HG03342 (cell line): Measurements from ENCODE around the gene SLC44A1.

Experiments used
- ATAC-seq: cut with Tn5 transposase; IDR thresholded peaks from one replicate; pipeline ENCODE4 v1.9.1; 2021; ENCODE audit warnings: mild to moderate bottlenecking, moderate library complexity; ENCODE audit not compliant: unreplicated experiment

Gene SLC44A1

DNA sequence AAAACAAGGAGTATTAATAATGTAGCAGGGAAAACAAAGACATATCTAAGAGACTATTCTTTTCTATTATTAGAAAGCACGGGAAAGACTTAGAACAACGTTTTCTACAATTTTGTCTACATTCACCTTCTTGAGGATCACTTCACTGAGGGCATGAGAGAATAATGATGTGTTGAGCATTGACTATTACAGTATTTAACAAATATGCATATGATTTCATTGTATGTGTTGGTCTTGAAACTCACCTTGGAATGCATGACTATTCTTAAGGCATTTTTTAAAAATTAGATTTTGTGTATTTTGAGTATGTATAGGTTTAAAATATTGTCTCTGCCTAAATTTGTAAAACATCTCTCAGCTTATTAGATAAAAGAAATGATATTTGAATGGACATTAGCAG lies 204.6 kb downstream of the SLC44A1 start:
- no peak for ATAC-seq

DNA sequence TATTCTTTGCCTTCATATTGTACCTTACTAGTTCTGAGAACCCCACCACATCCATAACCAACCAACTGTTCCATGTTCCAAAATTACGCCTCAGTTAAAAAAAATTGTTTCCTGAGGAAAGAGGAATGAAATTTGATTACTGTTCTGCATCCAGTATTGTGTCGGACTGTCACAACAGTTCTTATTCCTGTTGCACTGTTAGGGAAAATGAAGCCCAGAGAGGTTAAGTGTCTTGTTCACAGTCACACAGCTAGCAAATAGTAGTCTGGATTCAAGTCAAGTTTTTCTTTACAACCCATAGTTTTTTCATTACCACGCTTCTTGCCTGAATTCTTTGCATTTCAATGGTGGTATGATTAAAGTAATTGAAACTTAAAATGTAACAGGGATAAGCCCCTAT lies 207.7 kb downstream of the SLC44A1 start:
- ATAC-seq = no peak

DNA sequence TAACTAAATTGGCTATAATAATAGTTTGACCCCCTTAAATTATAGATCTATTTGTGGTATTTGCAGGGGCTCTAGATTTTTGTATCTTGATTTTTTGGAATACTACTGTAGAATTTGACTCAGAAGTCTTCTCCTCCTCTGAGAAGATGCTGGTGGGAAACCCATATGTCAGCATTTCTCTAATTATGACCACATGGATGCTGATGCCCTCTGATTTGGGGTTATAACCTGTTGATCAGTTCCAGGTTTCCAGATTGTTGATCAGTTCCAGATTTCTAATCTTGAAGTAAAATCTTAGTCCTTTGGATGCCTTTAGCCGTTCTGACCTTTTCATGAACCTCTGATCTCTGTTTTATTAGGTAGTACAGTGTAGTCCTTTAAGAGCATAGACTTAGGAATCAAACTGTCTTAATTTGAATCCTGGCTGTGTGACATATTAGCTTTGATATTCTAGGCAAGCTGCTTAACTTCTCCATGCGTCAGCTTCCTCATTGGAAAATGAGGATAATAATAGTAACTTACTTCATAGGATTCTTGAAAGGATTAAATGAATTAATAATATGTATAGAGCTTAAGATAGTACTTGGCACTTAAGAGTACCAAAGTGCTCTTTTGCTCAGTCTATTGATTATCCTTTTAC lies 211.5 kb downstream of the SLC44A1 start:
- no peak for ATAC-seq

DNA sequence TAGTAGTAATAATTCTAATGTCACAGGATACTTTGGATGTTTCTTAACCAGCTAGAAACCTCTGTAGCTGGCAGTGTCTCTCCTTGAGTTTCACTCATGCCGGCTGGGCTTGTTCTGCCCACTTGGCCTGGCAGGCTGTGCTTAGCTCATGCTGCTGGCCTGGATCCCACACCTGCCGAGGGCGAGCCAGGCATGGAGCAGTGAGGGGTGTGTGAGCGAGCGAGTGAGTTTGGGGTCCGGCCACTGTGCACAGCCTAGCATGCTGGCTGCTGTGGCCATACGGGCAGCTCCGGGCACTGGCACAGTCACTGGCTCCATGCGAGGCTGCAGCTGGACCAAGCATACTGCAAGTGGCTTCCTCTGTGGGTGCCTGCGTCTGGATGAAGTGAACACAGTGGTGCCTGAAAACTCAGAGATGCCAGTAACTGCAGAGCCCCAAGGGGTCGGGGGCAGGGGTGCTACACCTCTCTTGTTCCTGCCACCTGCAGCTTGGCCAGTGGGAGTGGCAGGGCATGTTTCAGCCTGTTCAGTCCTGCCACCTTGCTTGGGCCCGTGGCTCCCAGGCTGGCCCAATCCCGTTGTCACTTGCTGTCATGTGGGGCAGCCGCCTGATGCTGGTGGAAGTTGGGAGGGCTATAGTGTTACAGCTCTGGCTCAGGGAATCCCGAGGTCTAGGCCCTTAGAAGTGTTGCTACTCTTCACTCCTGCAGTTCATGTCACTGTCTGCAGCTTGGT lies 213.3 kb downstream of the SLC44A1 start:
- no peak for ATAC-seq

DNA sequence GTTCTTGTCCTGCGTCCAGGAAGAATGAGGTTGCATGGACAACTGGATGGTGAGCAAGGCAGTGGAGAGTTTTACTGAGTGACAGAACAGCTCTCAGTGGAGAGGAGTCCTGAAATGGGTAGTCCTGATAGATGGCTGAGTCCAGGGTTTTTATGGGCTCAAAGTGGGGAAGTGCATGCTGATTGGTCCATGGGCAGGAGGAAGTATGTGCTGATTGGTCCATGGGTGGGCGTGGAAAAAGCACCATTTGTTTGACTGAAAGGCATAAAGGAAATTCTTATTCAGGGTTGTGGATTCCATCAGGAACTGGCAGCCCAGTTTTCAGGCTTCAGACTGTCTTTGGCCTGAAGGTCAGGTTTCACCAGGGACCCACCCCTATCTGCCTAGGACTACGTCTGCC lies 214.0 kb downstream of the SLC44A1 start:
- no peak for ATAC-seq

DNA sequence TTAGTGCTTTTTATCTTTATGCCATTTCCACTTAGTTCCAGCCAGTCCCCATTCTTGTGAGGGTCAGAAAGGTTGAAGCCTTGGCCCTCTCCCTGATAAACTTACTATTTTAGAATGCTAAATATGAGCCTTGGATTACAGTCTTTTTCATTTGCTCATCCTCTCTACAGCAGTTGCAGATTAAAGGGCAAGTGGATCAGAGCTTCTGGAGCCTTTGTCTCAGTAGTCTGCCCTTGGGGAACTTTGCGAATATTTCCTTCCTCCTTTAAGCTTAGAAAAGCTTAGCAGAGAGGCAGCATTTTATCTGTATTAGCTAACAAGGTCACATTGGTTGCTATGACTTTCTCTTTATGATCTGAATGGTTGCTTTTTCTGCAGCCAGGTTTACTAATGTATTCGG lies 214.9 kb downstream of the SLC44A1 start:
- no peak for ATAC-seq

DNA sequence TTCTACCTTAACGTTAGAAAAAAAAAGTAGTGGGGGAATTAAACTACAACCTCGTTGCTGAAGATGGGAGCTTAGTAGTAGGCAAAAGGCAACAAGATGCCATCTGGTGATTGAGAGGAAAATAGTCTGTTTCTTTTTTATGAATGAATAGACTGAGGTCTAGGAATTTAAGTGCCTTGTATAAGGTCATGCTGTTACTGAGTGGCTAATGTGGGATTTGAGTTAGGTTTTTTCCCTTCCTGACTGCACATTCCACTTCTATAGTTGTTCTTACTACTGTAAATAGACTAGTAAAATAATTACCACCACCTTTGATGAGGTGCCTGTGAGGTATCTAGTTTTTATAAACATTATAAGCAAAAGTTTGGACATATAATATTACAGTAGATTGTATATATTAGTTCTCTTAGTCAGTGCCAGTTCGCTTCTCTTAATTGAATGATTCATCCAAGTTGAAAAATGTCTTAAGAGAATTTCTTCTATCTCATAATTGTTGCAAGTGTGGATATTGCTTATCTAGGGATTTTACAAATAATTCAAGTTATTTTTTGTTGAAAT lies 222.5 kb downstream of the SLC44A1 start:
- no peak for ATAC-seq

DNA sequence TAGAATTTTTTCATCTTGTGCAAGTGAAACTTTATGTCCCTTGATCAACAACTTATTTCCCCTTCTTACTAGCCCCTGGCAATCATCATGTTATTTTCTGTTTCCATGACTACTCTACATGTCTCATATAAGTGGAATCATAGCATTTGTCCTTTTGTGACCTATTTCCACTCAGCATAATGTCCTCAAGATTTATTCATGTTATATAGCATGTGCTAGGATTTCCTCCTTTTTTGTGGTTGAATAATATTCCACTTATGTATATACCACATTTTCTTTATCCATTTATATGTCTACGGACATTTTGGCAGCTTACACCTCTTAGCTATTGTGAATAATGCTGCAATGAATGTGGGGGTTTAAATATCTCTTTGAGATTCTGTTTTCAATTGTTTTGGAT lies 224.4 kb downstream of the SLC44A1 start:
- no peak for ATAC-seq

DNA sequence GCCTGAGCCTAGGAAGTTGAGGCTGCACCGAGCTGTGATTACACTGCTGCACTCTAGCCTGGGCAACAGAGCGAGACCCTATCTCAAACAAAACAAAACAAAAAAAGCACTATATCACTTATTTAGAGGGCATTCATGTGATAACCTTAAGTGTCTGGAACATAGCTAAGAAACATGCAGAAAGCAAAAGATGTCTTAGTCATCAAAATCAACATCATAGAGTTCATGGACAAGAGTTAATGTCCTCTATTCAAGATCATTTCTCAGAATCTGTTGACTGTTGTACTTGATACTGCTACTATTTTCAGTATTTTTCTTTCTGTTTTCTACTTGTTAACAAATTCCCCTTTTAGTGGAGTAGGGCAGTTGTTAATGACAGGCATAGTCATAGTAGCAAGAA lies 228.8 kb downstream of the SLC44A1 start:
- ATAC-seq = no peak

DNA sequence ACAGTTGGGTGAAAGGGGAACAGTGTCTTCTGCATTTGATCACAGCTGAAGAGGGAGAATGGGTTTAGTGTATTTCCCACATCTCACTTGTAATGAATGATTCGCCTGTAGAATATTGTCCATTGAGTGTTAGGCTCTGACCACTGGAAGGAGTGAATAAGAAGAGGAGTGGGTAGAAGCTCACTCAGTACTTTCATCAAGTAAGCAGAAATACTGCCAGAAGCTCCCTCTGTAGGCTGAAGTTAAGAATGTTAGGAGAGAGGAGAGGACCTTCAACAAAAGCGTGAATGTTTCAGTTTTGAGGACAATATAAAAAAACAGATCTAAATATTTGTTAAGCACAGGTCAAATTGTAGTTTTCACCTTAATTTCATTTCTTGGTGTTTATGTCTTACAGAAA lies 230.9 kb downstream of the SLC44A1 start:
- ATAC-seq = no peak

DNA sequence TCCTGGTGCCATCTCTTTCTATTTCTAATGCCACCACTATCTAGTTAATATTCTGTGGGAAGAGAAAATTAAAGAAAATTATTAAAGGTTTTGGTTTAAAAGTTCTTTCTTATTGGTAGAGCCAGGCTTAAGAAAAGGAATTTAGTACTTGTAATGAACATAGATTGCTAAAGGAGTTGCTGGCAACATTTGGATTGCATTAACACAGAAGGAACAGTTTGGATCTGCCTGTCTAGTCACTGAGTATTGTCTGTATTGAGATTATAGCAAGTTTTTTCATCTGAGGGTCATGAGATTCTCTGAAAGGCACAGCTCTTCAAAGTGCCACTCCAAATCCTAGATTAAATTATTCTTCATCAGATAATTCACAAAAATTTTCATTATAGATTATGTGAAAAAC lies 235.4 kb downstream of the SLC44A1 start:
- ATAC-seq = no peak

DNA sequence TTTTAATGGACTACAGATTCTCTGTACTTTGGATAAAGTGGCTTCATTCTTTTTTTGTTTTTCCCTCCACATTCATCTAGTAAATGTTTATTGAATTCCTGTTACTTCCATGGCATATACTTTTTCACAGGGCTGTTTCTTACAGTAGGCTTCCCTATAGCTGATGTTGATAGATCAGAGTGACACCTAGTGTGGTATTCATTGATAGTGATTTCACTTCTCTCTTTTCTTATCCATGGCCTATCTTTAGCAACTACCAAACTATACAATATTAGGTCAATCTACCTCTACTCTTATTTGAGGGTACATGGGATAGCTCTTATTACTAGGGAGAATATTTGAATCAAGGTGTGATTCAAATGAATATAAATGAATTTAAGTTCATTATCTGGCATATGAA lies 239.2 kb downstream of the SLC44A1 start:
- peak; percentile 59 for ATAC-seq

DNA sequence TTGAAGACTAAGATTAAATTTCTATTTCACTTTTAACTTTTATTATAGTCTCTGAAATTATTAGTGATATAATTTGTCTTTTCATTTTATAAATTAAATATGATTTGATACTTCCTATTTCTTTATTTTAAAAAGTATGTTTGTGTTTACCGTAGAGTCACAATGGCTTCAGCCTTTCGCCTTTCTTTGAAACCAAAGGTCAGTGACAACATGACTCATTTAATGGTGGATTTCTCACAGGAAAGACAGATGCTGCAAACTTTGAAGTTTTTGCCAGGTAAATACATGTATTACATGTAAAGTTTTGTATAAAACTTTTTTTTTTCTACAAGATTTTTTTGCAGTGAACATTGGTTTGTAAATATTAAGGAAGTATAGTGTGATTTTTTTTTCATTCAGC lies 239.8 kb downstream of the SLC44A1 start:
- ATAC-seq = no peak

DNA sequence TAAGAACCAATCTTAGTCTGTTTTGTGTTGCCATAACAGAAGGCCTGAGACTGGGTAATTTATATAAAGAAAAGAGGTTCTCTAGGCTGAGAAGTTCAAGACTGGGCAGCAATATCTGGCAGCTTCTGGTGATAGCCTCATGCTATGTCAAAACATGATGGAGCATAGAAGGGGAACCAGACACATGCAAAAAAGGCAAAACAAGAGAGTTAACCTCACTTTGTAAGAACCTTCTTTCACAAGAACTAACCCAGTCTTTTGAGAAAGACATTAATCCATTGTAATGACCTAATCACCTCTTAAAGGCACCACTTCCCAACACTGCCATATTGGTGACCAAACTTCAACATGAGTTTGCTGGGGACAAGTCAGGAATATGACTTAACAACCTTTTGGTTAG lies 240.7 kb downstream of the SLC44A1 start:
- no peak for ATAC-seq
